A172 (cell line): Measurements from ENCODE around the gene SORBS2. TPM values are rescaled to one million over a fixed set of nuclear protein-coding genes. Genes with fewer than 3 reads are reported as not detected.
A peak's percentile ranks its signal among the peaks of the same experiment; 100 is the strongest.

ENCODE experiments used
- DNase-seq: peaks from one replicate; pipeline ENCODE4 v3.0.0-alpha.2; 2015; ENCODE audit warnings: low spot score
- total RNA-seq: library from RNA; depleted of rRNA; stranded (reverse); fragments of >200 nt; shearing (Covaris generic); gene quantifications from 2 replicates; pipeline ENCODE4 v1.2.3, GENCODE V29; 2014; rRNA removed

The SORBS2 gene
- 9.3 and 14.2 TPM in 2 replicates for total RNA-seq

GRCh38 chr4:185811509-185812364 lies at the start of gene SORBS2:
Gene SORBS2, minus strand, starts transcription at chr4:185812194. Its CDS starts 121,623 bp downstream, at chr4:185690571.
- peak; percentile 5 for DNase-seq

- peak; percentile 73 for DNase-seq
Measured at GRCh38 chr4:185859111-185859510, 47.1 kb upstream of the SORBS2 start.

- peak; percentile 84 for DNase-seq
Measured at GRCh38 chr4:185857561-185857960, 45.6 kb upstream of the SORBS2 start.

- no peak for DNase-seq
Measured at GRCh38 chr4:185853841-185854240, 41.8 kb upstream of the SORBS2 start.

- DNase-seq, result no peak
Measured at GRCh38 chr4:185852961-185853360, 41.0 kb upstream of the SORBS2 start.

- DNase-seq, result no peak
Measured at GRCh38 chr4:185849664-185850550, 37.9 kb upstream of the SORBS2 start.

- DNase-seq, result peak; percentile 94
Measured at GRCh38 chr4:185847352-185848097, 35.5 kb upstream of the SORBS2 start.

- DNase-seq, result peak; percentile 66
Measured at GRCh38 chr4:185846505-185847150, 34.6 kb upstream of the SORBS2 start.

GRCh38 chr4:185845966-185846365 lies 34.0 kb upstream of the SORBS2 start:
- no peak for DNase-seq

GRCh38 chr4:185841451-185841850 lies 29.5 kb upstream of the SORBS2 start:
- no peak for DNase-seq

- no peak for DNase-seq
Measured at GRCh38 chr4:185840953-185841352, 29.0 kb upstream of the SORBS2 start.

GRCh38 chr4:185840201-185840600 lies 28.2 kb upstream of the SORBS2 start:
- peak; percentile 16 for DNase-seq

GRCh38 chr4:185839770-185840169 lies 27.8 kb upstream of the SORBS2 start:
- DNase-seq, result peak; percentile 48

GRCh38 chr4:185839194-185839712 lies 27.3 kb upstream of the SORBS2 start:
- DNase-seq, result peak; percentile 97

- no peak for DNase-seq
Measured at GRCh38 chr4:185838514-185839193, 26.7 kb upstream of the SORBS2 start.

- DNase-seq, result no peak
Measured at GRCh38 chr4:185838104-185838452, 26.1 kb upstream of the SORBS2 start.

- DNase-seq, result no peak
Measured at GRCh38 chr4:185837415-185838103, 25.6 kb upstream of the SORBS2 start.

- DNase-seq, result no peak
Measured at GRCh38 chr4:185836241-185837084, 24.5 kb upstream of the SORBS2 start.

GRCh38 chr4:185835814-185836213 lies 23.8 kb upstream of the SORBS2 start:
- DNase-seq, result no peak
